ENCODE data around the gene FAM240A.

Gene FAM240A

GRCh38 chr3:46667061-46667621, 54.8 kb downstream of the FAM240A start:
- Histone ChIP-seq H3K9ac (ENCODE audit: low read length) (no peak overlapping the region), H3K27ac (ENCODE audit: low read depth, low read length) (no peak overlapping the region), H3K27me3 (ENCODE audit: control insufficient read depth in 1 of 2, insufficient read depth in 2 of 2, low read length in 2 of 2) (no peaks in the 10 kb centered on the region), H3K9me3 (ENCODE audit: low read length) (no peaks in the 10 kb centered on the region), H3K4me1 (ENCODE audit: insufficient read depth, low read length) (peaks cover 17% of the 10 kb centered on the region), H3K36me3 (ENCODE audit: insufficient read depth, low read length) (no peaks in the 10 kb centered on the region), H3K4me3 (ENCODE audit: low read depth in 1 of 2, low read length in 2 of 2) (no peak overlapping the region)

- no peak overlapping the region for H3K9ac ChIP-seq (ENCODE audit: low read length)
- H3K9me3 ChIP-seq (ENCODE audit: low read length) = no peaks in the 10 kb centered on the region
- H3K27me3 ChIP-seq (ENCODE audit: control insufficient read depth in 1 of 2, insufficient read depth in 2 of 2, low read length in 2 of 2) = no peaks in the 10 kb centered on the region
- H3K36me3 ChIP-seq (ENCODE audit: insufficient read depth, low read length) = no peaks in the 10 kb centered on the region
- H3K4me3 ChIP-seq (ENCODE audit: low read depth in 1 of 2, low read length in 2 of 2) = no peak overlapping the region
- peaks cover 15% of the 10 kb centered on the region for H3K4me1 ChIP-seq (ENCODE audit: insufficient read depth, low read length)
- H3K27ac ChIP-seq (ENCODE audit: low read depth, low read length) = no peak overlapping the region
Measured at GRCh38 chr3:46667657-46668056, 55.3 kb downstream of the FAM240A start.

GRCh38 chr3:46668116-46668515, 55.8 kb downstream of the FAM240A start:
- no peaks in the 10 kb centered on the region for H3K27me3 ChIP-seq (ENCODE audit: control insufficient read depth in 1 of 2, insufficient read depth in 2 of 2, low read length in 2 of 2)
- no peak overlapping the region for H3K4me3 ChIP-seq (ENCODE audit: low read depth in 1 of 2, low read length in 2 of 2)
- H3K36me3 ChIP-seq (ENCODE audit: insufficient read depth, low read length) = no peaks in the 10 kb centered on the region
- H3K9me3 ChIP-seq (ENCODE audit: low read length) = no peaks in the 10 kb centered on the region
- H3K9ac ChIP-seq (ENCODE audit: low read length) = no peak overlapping the region
- H3K27ac ChIP-seq (ENCODE audit: low read depth, low read length) = no peak overlapping the region
- H3K4me1 ChIP-seq (ENCODE audit: insufficient read depth, low read length) = peaks cover 11% of the 10 kb centered on the region

- no peaks in the 10 kb centered on the region for H3K36me3 ChIP-seq (ENCODE audit: insufficient read depth, low read length)
- no peak overlapping the region for H3K9ac ChIP-seq (ENCODE audit: low read length)
- peaks cover 11% of the 10 kb centered on the region for H3K4me1 ChIP-seq (ENCODE audit: insufficient read depth, low read length)
- no peaks in the 10 kb centered on the region for H3K27me3 ChIP-seq (ENCODE audit: control insufficient read depth in 1 of 2, insufficient read depth in 2 of 2, low read length in 2 of 2)
- H3K4me3 ChIP-seq (ENCODE audit: low read depth in 1 of 2, low read length in 2 of 2) = no peak overlapping the region
- H3K9me3 ChIP-seq (ENCODE audit: low read length) = no peaks in the 10 kb centered on the region
- no peak overlapping the region for H3K27ac ChIP-seq (ENCODE audit: low read depth, low read length)
Measured at GRCh38 chr3:46668591-46668990, 56.3 kb downstream of the FAM240A start.

GRCh38 chr3:46669191-46669999, 57.1 kb downstream of the FAM240A start:
- Histone ChIP-seq H3K4me3 (ENCODE audit: low read depth in 1 of 2, low read length in 2 of 2) (no peak overlapping the region), H3K4me1 (ENCODE audit: insufficient read depth, low read length) (peaks cover 11% of the 10 kb centered on the region), H3K27ac (ENCODE audit: low read depth, low read length) (no peak overlapping the region), H3K36me3 (ENCODE audit: insufficient read depth, low read length) (no peaks in the 10 kb centered on the region), H3K27me3 (ENCODE audit: control insufficient read depth in 1 of 2, insufficient read depth in 2 of 2, low read length in 2 of 2) (no peaks in the 10 kb centered on the region), H3K9me3 (ENCODE audit: low read length) (no peaks in the 10 kb centered on the region), H3K9ac (ENCODE audit: low read length) (no peak overlapping the region)

GRCh38 chr3:46670000-46670890, 57.9 kb downstream of the FAM240A start:
- no peaks in the 10 kb centered on the region for H3K9me3 ChIP-seq (ENCODE audit: low read length)
- no peak overlapping the region for H3K9ac ChIP-seq (ENCODE audit: low read length)
- no peaks in the 10 kb centered on the region for H3K36me3 ChIP-seq (ENCODE audit: insufficient read depth, low read length)
- H3K4me1 ChIP-seq (ENCODE audit: insufficient read depth, low read length) = peaks cover 11% of the 10 kb centered on the region
- no peak overlapping the region for H3K27ac ChIP-seq (ENCODE audit: low read depth, low read length)
- no peak overlapping the region for H3K4me3 ChIP-seq (ENCODE audit: low read depth in 1 of 2, low read length in 2 of 2)
- no peaks in the 10 kb centered on the region for H3K27me3 ChIP-seq (ENCODE audit: control insufficient read depth in 1 of 2, insufficient read depth in 2 of 2, low read length in 2 of 2)

GRCh38 chr3:46670891-46671427, 58.6 kb downstream of the FAM240A start:
- Histone ChIP-seq H3K9ac (ENCODE audit: low read length) (no peak overlapping the region), H3K36me3 (ENCODE audit: insufficient read depth, low read length) (no peaks in the 10 kb centered on the region), H3K27me3 (ENCODE audit: control insufficient read depth in 1 of 2, insufficient read depth in 2 of 2, low read length in 2 of 2) (no peaks in the 10 kb centered on the region), H3K4me3 (ENCODE audit: low read depth in 1 of 2, low read length in 2 of 2) (no peak overlapping the region), H3K4me1 (ENCODE audit: insufficient read depth, low read length) (peaks cover 10% of the 10 kb centered on the region), H3K27ac (ENCODE audit: low read depth, low read length) (no peak overlapping the region), H3K9me3 (ENCODE audit: low read length) (no peaks in the 10 kb centered on the region)

- Histone ChIP-seq H3K4me3 (ENCODE audit: low read depth in 1 of 2, low read length in 2 of 2) (no peak overlapping the region), H3K9ac (ENCODE audit: low read length) (no peak overlapping the region), H3K27ac (ENCODE audit: low read depth, low read length) (no peak overlapping the region), H3K4me1 (ENCODE audit: insufficient read depth, low read length) (peaks cover 2% of the 10 kb centered on the region), H3K27me3 (ENCODE audit: control insufficient read depth in 1 of 2, insufficient read depth in 2 of 2, low read length in 2 of 2) (no peaks in the 10 kb centered on the region), H3K9me3 (ENCODE audit: low read length) (no peaks in the 10 kb centered on the region), H3K36me3 (ENCODE audit: insufficient read depth, low read length) (no peaks in the 10 kb centered on the region)
Measured at GRCh38 chr3:46671541-46672348, 59.4 kb downstream of the FAM240A start.

GRCh38 chr3:46672349-46672695, 60.0 kb downstream of the FAM240A start:
- Histone ChIP-seq H3K36me3 (ENCODE audit: insufficient read depth, low read length) (no peaks in the 10 kb centered on the region), H3K9me3 (ENCODE audit: low read length) (no peaks in the 10 kb centered on the region), H3K9ac (ENCODE audit: low read length) (no peak overlapping the region), H3K27ac (ENCODE audit: low read depth, low read length) (no peak overlapping the region), H3K4me1 (ENCODE audit: insufficient read depth, low read length) (peaks cover 4% of the 10 kb centered on the region), H3K27me3 (ENCODE audit: control insufficient read depth in 1 of 2, insufficient read depth in 2 of 2, low read length in 2 of 2) (no peaks in the 10 kb centered on the region), H3K4me3 (ENCODE audit: low read depth in 1 of 2, low read length in 2 of 2) (no peak overlapping the region)

- no peak overlapping the region for H3K9ac ChIP-seq (ENCODE audit: low read length)
- H3K27me3 ChIP-seq (ENCODE audit: control insufficient read depth in 1 of 2, insufficient read depth in 2 of 2, low read length in 2 of 2) = no peaks in the 10 kb centered on the region
- H3K9me3 ChIP-seq (ENCODE audit: low read length) = no peaks in the 10 kb centered on the region
- H3K4me3 ChIP-seq (ENCODE audit: low read depth in 1 of 2, low read length in 2 of 2) = no peak overlapping the region
- H3K27ac ChIP-seq (ENCODE audit: low read depth, low read length) = no peak overlapping the region
- peaks cover 4% of the 10 kb centered on the region for H3K4me1 ChIP-seq (ENCODE audit: insufficient read depth, low read length)
- H3K36me3 ChIP-seq (ENCODE audit: insufficient read depth, low read length) = no peaks in the 10 kb centered on the region
Measured at GRCh38 chr3:46673151-46674030, 61.1 kb downstream of the FAM240A start.

Measured in muscle layer of colon (tissue), 2 donors.